ENCODE results near the gene DCAF5.
A peak's percentile ranks its signal among the peaks of the same experiment; 100 is the strongest.

- peak; percentile 71 for TF ChIP-seq CTCF (IDR thresholded peaks at IDR 0.05; ENCODE audit: low read length)
- TF ChIP-seq EZH2 (optimal IDR thresholded peaks at IDR 0.05; ENCODE audit: low read depth, low read length): no peak
- no peak for TF ChIP-seq EZH2phosphoT487 (IDR thresholded peaks at IDR 0.05; ENCODE audit: low read length)
Observed at GRCh38 chr14:69129264-69129880, 23.5 kb downstream of the DCAF5 start.

Data from MM.1S (cell line).